ENCODE measurements around the gene PDE11A.

Gene PDE11A

DNA sequence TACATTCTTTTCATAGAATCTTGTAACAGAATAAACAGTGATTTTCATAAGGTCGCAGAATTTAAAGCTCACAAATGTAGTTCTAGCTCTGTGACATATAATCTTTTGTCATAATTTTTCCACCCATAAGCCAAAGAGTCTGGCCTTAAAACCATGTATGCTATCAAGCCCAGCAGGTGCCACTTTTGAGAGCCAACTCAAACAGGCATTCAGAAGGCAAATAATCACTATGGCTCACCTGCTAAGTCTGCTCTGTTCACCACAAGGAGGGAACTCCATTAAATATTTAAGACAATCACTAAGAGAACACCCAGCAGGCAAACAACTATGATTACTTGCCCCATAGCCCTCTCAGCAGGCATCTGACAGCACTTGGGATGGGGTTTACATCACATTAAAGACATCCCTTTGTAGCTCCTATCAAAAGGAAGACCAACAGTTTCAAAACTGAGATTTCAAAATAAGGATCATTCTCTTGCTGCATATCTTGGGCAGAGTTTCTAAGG lies 241.6 kb downstream of the PDE11A start:
- H3K9me3 ChIP-seq, result no peaks in the 10 kb centered on the region
- no peaks in the 10 kb centered on the region for H3K4me1 ChIP-seq
- H3K36me3 ChIP-seq, result no peaks in the 10 kb centered on the region
- DNase-seq, result no peak
- no peaks in the 10 kb centered on the region for H3K27me3 ChIP-seq
- H3K4me3 ChIP-seq (ENCODE audit: low read depth, low read length), result no peak overlapping the region
- no peak for TF ChIP-seq CTCF (IDR thresholded peaks at IDR 0.05; ENCODE audit: low read depth, low read length)

- Histone ChIP-seq H3K4me3 (ENCODE audit: low read depth, low read length) (no peak overlapping the region), H3K9me3 (no peaks in the 10 kb centered on the region), H3K4me1 (no peaks in the 10 kb centered on the region), H3K36me3 (no peaks in the 10 kb centered on the region), H3K27me3 (no peaks in the 10 kb centered on the region)
- no peak for DNase-seq
- TF ChIP-seq CTCF (IDR thresholded peaks at IDR 0.05; ENCODE audit: low read depth, low read length), result no peak
These were observed 244.0 kb downstream of the PDE11A start for GRCh38 chr2:177828557-177828956.

- Histone ChIP-seq H3K27me3 (no peaks in the 10 kb centered on the region), H3K9me3 (no peaks in the 10 kb centered on the region), H3K4me1 (no peaks in the 10 kb centered on the region), H3K4me3 (ENCODE audit: low read depth, low read length) (no peak overlapping the region), H3K36me3 (no peaks in the 10 kb centered on the region)
- no peak for TF ChIP-seq CTCF (IDR thresholded peaks at IDR 0.05; ENCODE audit: low read depth, low read length)
- no peak for DNase-seq
These were observed 245.7 kb downstream of the PDE11A start for GRCh38 chr2:177826897-177827296.

GRCh38 chr2:177822941-177823340 lies 249.6 kb downstream of the PDE11A start:
- Histone ChIP-seq H3K4me3 (ENCODE audit: low read depth, low read length) (no peak overlapping the region), H3K9me3 (no peaks in the 10 kb centered on the region), H3K4me1 (no peaks in the 10 kb centered on the region), H3K36me3 (no peaks in the 10 kb centered on the region), H3K27me3 (no peaks in the 10 kb centered on the region)
- no peak for TF ChIP-seq CTCF (IDR thresholded peaks at IDR 0.05; ENCODE audit: low read depth, low read length)
- no peak for DNase-seq

DNA sequence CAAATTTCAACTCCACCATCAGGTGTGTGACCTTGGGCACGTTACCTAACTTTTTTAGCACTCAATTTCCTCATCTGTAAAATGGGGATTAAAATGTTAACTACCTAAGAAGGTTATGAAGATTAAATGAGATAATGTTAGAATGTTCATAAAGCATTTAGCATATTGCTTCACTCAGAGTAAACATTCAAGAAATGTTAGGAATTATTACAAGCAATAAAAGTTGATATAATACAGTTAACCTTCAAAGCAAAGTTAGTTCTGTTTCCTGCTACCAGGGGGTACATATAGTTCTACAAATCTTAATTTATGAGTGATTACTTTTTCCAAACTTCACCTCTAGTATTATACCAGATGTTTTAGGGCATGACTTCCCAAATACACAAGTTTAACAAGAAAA lies 254.2 kb downstream of the PDE11A start:
- Histone ChIP-seq H3K4me1 (no peaks in the 10 kb centered on the region), H3K9me3 (no peaks in the 10 kb centered on the region), H3K27me3 (no peaks in the 10 kb centered on the region), H3K36me3 (no peaks in the 10 kb centered on the region), H3K4me3 (ENCODE audit: low read depth, low read length) (no peak overlapping the region)
- no peak for DNase-seq
- no peak for TF ChIP-seq CTCF (IDR thresholded peaks at IDR 0.05; ENCODE audit: low read depth, low read length)

DNA sequence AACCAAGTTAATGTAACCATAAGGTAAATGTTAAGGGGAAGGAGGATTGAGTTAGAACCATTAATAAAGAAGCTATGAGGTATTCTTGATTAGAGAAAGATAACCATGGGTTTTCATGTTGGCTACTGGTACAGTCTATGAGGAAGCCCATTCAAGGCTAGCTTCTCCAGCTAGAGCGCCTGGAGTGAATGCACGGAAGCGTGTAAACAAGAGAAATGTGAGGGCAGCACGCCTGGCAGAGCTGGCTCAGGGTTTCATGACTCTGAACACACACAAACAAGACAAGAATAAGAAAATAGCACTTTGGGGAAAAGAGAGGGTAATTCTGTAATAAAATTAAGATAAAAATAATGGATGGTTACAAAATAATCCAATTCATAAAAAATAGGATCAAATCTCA lies 255.3 kb downstream of the PDE11A start:
- H3K4me3 ChIP-seq (ENCODE audit: low read depth, low read length), result no peak overlapping the region
- H3K27me3 ChIP-seq, result no peaks in the 10 kb centered on the region
- no peaks in the 10 kb centered on the region for H3K36me3 ChIP-seq
- TF ChIP-seq CTCF (IDR thresholded peaks at IDR 0.05; ENCODE audit: low read depth, low read length), result no peak
- no peaks in the 10 kb centered on the region for H3K4me1 ChIP-seq
- no peak for DNase-seq
- no peaks in the 10 kb centered on the region for H3K9me3 ChIP-seq

All from BE2C (cell line).